Liver (tissue), 9 donors: ENCODE results near the gene ZNF333. TPM values are rescaled to one million over a fixed set of nuclear protein-coding genes. Genes with fewer than 3 reads are reported as not detected.

ENCODE experiments used
- DNase-seq: peaks from one replicate; pipeline ENCODE4 v3.0.0-alpha.2; 2017; ENCODE audit warnings: low spot score
- H3K27ac ChIP-seq, 2 donors: one replicate each; pipeline ENCODE4 v1.7.0; 2013; ENCODE audit warnings: inconsistent platforms in 2 of 2, low read length in 2 of 2, control low read depth in 1 of 2, low read depth in 1 of 2, mild to moderate bottlenecking in 1 of 2
- H3K27me3 ChIP-seq, 4 donors: one replicate each; pipeline versions ENCODE4 v1.6.1 to v1.7.0; 2013; ENCODE audit warnings: low read length in 3 of 4, inconsistent platforms in 1 of 4, mild to moderate bottlenecking in 1 of 4, moderate library complexity in 1 of 4; ENCODE audit not compliant: control insufficient read depth in 4 of 4, insufficient read depth in 4 of 4
- H3K36me3 ChIP-seq, 4 donors: one replicate each; pipeline versions ENCODE4 v1.6.1 to v1.7.0; 2013; ENCODE audit warnings: low read length in 3 of 4, mild to moderate bottlenecking in 3 of 4, low read depth in 1 of 4, moderate library complexity in 1 of 4; ENCODE audit not compliant: control insufficient read depth in 4 of 4, insufficient read depth in 3 of 4
- H3K4me1 ChIP-seq, 4 donors: one replicate each; pipeline versions ENCODE4 v1.6.1 to v1.7.0; 2013; ENCODE audit warnings: low read length in 3 of 4, mild to moderate bottlenecking in 3 of 4, moderate library complexity in 1 of 4; ENCODE audit not compliant: control insufficient read depth in 4 of 4, insufficient read depth in 4 of 4
- H3K4me3 ChIP-seq, 3 donors: one replicate each; pipeline versions ENCODE4 v1.6.1 to v1.7.0; 2013; ENCODE audit warnings: low read length in 3 of 3, control low read depth in 1 of 3, low read depth in 1 of 3, mild to moderate bottlenecking in 1 of 3
- H3K9ac ChIP-seq, 2 donors: one replicate each; pipeline ENCODE4 v1.7.0; 2013; ENCODE audit warnings: low read length in 2 of 2, mild to moderate bottlenecking in 2 of 2, moderate library complexity in 2 of 2, control low read depth in 1 of 2, low read depth in 1 of 2
- H3K9me3 ChIP-seq, 4 donors: one replicate each; pipeline versions ENCODE4 v1.6.1 to v1.7.0; 2013; ENCODE audit warnings: low read length in 3 of 4; ENCODE audit not compliant: control insufficient read depth in 4 of 4
- EGR1 ChIP-seq, 2 donors: IDR thresholded peaks; 2 replicates each; pipeline ENCODE4 v1.6.1; 2016 to 2018; ENCODE audit warnings: antibody characterized with exemption in 2 of 2, low read depth in 2 of 2
- FOXA1 ChIP-seq: IDR thresholded peaks from 2 replicates; pipeline ENCODE4 v1.6.1; 2016; ENCODE audit warnings: antibody characterized with exemption
- FOXA2 ChIP-seq: IDR thresholded peaks from 2 replicates; pipeline ENCODE4 v1.6.1; 2016; ENCODE audit warnings: antibody characterized with exemption
- GABPA ChIP-seq, 2 donors: IDR thresholded peaks in 1 of 2; conservative IDR thresholded peaks in 1 of 2; 2 replicates each; pipeline ENCODE4 v1.6.1; 2016; ENCODE audit warnings: antibody characterized with exemption in 2 of 2, mild to moderate bottlenecking in 1 of 2, moderate library complexity in 1 of 2
- HNF4A ChIP-seq, 2 donors: conservative IDR thresholded peaks; 2 replicates each; pipeline ENCODE4 v1.6.1; 2016; ENCODE audit warnings: antibody characterized with exemption in 2 of 2, mild to moderate bottlenecking in 2 of 2
- HNF4G ChIP-seq: IDR thresholded peaks from 2 replicates; pipeline ENCODE4 v1.6.1; 2016; ENCODE audit warnings: antibody characterized with exemption
- JUND ChIP-seq, 2 donors: IDR thresholded peaks; 2 replicates each; pipeline ENCODE4 v1.6.1; 2016; ENCODE audit warnings: antibody characterized with exemption in 2 of 2
- NR2F2 ChIP-seq: IDR thresholded peaks from 2 replicates; pipeline ENCODE4 v1.6.1; 2016; ENCODE audit warnings: antibody characterized with exemption
- RAD21 ChIP-seq, 2 donors: IDR thresholded peaks; 2 replicates each; pipeline ENCODE4 v1.6.1; 2016; ENCODE audit warnings: antibody characterized with exemption in 2 of 2, mild to moderate bottlenecking in 2 of 2
- RXRA ChIP-seq, 2 donors: IDR thresholded peaks; 2 replicates each; pipeline ENCODE4 v1.6.1; 2017 to 2018; ENCODE audit warnings: antibody characterized with exemption in 2 of 2, mild to moderate bottlenecking in 1 of 2
- SP1 ChIP-seq: IDR thresholded peaks from 2 replicates; pipeline ENCODE4 v1.6.1; 2018; ENCODE audit warnings: antibody characterized with exemption, mild to moderate bottlenecking
- TAF1 ChIP-seq: conservative IDR thresholded peaks from 2 replicates; pipeline ENCODE4 v1.6.1; 2016; ENCODE audit warnings: antibody characterized with exemption, mild to moderate bottlenecking
- YY1 ChIP-seq: IDR thresholded peaks from 2 replicates; pipeline ENCODE4 v1.6.1; 2016; ENCODE audit warnings: antibody characterized with exemption, mild to moderate bottlenecking
- WGBS: extraction: QIAGEN DNeasy Blood & Tissue Kit; methylation state at CpG from one replicate; pipeline ENCODE4 v1.1.7; 2013; 5-methylcytosine and 5-hydroxymethylcytosine counted together
- polyA plus RNA-seq, 2 donors: library from polyadenylated mRNA; stranded (reverse) in 1 of 2; unstranded in 1 of 2; fragments of 200-250 nt in 1 of 2; fragments of >200 nt in 1 of 2; fragmentation: Nextera tagmentation in 1 of 2; extraction: Ambion mirVana in 1 of 2; gene quantifications; one replicate each; pipeline versions ENCODE4 v1.2.1 to v1.2.3, GENCODE V29; 2013 to 2015
- total RNA-seq, 2 donors: library from RNA; depleted of rRNA; stranded (reverse); fragments of >200 nt; gene quantifications; one replicate each; pipeline ENCODE4 v1.2.3, GENCODE V29; 2014
- TF ChIP-seq, protein P1 (sequence below): IDR thresholded peaks from 2 replicates; pipeline ENCODE4 v1.6.1; 2016; ENCODE audit warnings: antibody characterized with exemption
- TF ChIP-seq, protein P2 (sequence below): IDR thresholded peaks from 2 replicates; pipeline ENCODE4 v1.6.1; 2016; ENCODE audit warnings: antibody characterized with exemption
- TF ChIP-seq, protein P3 (sequence below): IDR thresholded peaks from 2 replicates; pipeline ENCODE4 v1.6.1; 2016; ENCODE audit warnings: antibody characterized with exemption
- TF ChIP-seq, protein P4 (sequence below): fragments of 150-350 bp; IDR thresholded peaks from 2 replicates; pipeline ENCODE4 v1.5.1; 2017; ENCODE audit warnings: improper control_type of control experiment, low read depth, low read length; ENCODE audit not compliant: missing input control
- TF ChIP-seq, protein P5 (sequence below): IDR thresholded peaks from 2 replicates; pipeline ENCODE4 v1.6.1; 2016; ENCODE audit warnings: antibody characterized with exemption, mild to moderate bottlenecking
- donor health status: healthy.
- donor health status: healthy.
- donor health status: healthy.
- donor health status: healthy.
- donor health status: healthy.

Gene ZNF333
- total and polyA plus RNA-seq, 4 donors, result 1.7 to 11.2 (median 3.6) TPM

DNA sequence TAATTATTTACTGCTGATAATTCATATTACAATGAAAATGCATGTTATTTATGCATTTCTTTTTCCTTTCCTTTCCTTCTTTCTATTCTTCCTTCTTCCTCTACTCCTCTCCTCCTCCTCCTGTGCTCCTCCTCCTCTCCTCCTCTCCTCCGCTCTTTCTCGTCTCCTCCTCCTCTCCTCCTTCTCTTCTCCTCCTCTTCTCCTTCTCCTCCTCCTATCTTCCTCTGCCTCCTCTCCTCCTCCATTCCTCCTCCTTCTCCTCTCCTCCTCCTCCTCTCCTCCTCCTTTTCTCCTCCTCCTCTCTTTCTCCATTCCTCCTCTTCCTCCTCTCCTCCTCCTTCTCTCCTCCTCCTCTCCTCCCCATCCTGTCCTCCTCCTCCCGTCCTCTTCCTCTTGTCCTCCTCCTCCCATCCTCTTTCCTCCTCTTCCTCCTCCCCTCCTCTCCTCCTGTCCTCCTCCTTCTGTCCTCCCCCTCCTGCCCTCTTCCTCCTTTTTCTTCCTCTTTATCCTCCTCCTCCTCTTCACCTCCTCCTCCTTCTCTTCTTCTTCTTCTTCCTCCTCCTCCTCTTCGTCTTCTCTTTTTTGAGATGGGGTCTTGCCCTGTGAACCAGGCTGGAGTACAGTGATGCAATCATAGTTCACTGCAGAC lies 73.8 kb downstream of the ZNF333 start:
- peaks cover 0 to 2% (median 0%) of the 10 kb centered on the region in 4 donors for H3K27me3 ChIP-seq
- 64% methylated on average over 4 of the region's 4 CpGs for WGBS
- DNase-seq, result no peak
- no peak overlapping the region for H3K27ac ChIP-seq
- no peaks in the 10 kb centered on the region for H3K4me1 ChIP-seq
- no peaks in the 10 kb centered on the region for H3K9me3 ChIP-seq
- no peaks in the 10 kb centered on the region for H3K36me3 ChIP-seq
- no peak overlapping the region for H3K4me3 ChIP-seq
- TF ChIP-seq EGR1 (IDR thresholded peaks at IDR 0.05; ENCODE audit: low read depth in 2 of 2) (no peak), HNF4A (conservative IDR thresholded peaks at IDR 0.05) (no peak), TAF1 (no peak), NR2F2 (no peak), HNF4G (no peak), FOXA2 (no peak), SP1 (no peak), RXRA (IDR thresholded peaks at IDR 0.05) (no peak), GABPA (IDR thresholded peaks at IDR 0.05 in 1 of 2, conservative IDR thresholded peaks at IDR 0.05 in 1 of 2) (no peak), JUND (IDR thresholded peaks at IDR 0.05) (no peak), RAD21 (IDR thresholded peaks at IDR 0.05) (no peak), FOXA1 (no peak), YY1 (no peak)
- TF ChIP-seq, protein P1, sequence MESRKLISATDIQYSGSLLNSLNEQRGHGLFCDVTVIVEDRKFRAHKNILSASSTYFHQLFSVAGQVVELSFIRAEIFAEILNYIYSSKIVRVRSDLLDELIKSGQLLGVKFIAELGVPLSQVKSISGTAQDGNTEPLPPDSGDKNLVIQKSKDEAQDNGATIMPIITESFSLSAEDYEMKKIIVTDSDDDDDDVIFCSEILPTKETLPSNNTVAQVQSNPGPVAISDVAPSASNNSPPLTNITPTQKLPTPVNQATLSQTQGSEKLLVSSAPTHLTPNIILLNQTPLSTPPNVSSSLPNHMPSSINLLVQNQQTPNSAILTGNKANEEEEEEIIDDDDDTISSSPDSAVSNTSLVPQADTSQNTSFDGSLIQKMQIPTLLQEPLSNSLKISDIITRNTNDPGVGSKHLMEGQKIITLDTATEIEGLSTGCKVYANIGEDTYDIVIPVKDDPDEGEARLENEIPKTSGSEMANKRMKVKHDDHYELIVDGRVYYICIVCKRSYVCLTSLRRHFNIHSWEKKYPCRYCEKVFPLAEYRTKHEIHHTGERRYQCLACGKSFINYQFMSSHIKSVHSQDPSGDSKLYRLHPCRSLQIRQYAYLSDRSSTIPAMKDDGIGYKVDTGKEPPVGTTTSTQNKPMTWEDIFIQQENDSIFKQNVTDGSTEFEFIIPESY, result no peak
- TF ChIP-seq, protein P2, sequence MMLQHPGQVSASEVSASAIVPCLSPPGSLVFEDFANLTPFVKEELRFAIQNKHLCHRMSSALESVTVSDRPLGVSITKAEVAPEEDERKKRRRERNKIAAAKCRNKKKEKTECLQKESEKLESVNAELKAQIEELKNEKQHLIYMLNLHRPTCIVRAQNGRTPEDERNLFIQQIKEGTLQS, result no peak
- TF ChIP-seq, protein P3, sequence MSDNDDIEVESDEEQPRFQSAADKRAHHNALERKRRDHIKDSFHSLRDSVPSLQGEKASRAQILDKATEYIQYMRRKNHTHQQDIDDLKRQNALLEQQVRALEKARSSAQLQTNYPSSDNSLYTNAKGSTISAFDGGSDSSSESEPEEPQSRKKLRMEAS, result no peak
- TF ChIP-seq, protein P4, sequence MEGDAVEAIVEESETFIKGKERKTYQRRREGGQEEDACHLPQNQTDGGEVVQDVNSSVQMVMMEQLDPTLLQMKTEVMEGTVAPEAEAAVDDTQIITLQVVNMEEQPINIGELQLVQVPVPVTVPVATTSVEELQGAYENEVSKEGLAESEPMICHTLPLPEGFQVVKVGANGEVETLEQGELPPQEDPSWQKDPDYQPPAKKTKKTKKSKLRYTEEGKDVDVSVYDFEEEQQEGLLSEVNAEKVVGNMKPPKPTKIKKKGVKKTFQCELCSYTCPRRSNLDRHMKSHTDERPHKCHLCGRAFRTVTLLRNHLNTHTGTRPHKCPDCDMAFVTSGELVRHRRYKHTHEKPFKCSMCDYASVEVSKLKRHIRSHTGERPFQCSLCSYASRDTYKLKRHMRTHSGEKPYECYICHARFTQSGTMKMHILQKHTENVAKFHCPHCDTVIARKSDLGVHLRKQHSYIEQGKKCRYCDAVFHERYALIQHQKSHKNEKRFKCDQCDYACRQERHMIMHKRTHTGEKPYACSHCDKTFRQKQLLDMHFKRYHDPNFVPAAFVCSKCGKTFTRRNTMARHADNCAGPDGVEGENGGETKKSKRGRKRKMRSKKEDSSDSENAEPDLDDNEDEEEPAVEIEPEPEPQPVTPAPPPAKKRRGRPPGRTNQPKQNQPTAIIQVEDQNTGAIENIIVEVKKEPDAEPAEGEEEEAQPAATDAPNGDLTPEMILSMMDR, result no peak
- TF ChIP-seq, protein P5, sequence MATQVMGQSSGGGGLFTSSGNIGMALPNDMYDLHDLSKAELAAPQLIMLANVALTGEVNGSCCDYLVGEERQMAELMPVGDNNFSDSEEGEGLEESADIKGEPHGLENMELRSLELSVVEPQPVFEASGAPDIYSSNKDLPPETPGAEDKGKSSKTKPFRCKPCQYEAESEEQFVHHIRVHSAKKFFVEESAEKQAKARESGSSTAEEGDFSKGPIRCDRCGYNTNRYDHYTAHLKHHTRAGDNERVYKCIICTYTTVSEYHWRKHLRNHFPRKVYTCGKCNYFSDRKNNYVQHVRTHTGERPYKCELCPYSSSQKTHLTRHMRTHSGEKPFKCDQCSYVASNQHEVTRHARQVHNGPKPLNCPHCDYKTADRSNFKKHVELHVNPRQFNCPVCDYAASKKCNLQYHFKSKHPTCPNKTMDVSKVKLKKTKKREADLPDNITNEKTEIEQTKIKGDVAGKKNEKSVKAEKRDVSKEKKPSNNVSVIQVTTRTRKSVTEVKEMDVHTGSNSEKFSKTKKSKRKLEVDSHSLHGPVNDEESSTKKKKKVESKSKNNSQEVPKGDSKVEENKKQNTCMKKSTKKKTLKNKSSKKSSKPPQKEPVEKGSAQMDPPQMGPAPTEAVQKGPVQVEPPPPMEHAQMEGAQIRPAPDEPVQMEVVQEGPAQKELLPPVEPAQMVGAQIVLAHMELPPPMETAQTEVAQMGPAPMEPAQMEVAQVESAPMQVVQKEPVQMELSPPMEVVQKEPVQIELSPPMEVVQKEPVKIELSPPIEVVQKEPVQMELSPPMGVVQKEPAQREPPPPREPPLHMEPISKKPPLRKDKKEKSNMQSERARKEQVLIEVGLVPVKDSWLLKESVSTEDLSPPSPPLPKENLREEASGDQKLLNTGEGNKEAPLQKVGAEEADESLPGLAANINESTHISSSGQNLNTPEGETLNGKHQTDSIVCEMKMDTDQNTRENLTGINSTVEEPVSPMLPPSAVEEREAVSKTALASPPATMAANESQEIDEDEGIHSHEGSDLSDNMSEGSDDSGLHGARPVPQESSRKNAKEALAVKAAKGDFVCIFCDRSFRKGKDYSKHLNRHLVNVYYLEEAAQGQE, result no peak
- no peak overlapping the region for H3K9ac ChIP-seq
